ENCODE data around the gene KRTAP5-9. TPM values are rescaled to one million over a fixed set of nuclear protein-coding genes. Genes with fewer than 3 reads are reported as not detected.
"Not testable (repeated sequence)": the region's sequence is repeated elsewhere in the genome, so short reads cannot be mapped to it uniquely, and the experiment has no call there.

The KRTAP5-9 gene
- total RNA-seq, 2 experiments from 2014 or later, result not detected

GRCh38 chr11:71525938-71526495 is 22.2 kb upstream of the KRTAP5-9 start:
- Mint-ChIP-seq H3K27me3 (peaks cover 17% of the 10 kb centered on the region), H3K4me3 (no peak overlapping the region)
- DNase-seq, result no peak

DNA sequence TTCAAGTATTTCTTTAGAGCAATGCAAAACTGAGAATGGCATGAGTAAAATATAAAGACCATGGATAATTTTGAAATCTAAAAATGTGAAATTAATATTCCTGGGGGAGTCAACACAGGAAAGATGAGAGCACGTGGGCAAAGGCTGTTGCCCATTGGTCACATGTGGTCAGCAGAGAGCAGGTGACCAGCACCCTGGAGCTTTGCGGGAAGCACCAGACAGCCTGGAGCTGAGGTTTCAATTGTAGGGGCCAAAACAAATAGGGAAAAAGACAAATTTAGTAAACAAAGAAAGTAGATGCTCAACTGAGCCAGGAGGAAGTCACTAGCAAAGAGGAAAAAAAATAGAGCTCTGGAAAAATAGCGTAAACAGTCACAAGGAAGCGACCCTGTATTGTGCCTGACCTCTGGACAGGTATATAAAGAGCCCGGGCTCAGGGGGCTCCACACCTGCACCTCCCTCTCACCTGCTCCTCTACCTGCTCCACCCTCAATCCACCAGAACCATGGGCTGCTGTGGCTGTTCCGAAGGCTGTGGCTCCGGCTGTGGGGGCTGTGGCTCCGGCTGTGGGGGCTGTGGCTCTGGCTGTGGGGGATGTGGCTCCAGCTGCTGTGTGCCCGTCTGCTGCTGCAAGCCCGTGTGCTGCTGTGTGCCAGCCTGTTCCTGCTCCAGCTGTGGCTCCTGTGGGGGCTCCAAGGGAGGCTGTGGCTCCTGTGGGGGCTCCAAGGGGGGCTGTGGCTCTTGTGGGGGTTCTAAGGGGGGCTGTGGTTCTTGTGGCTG is 21.2 kb upstream of the KRTAP5-9 start, which contains the start of gene KRTAP5-7:
TSS of gene KRTAP5-7 (plus strand) at position 472 of the 780 bp plus-strand sequence. CDS start at position 506, 34 bp downstream.
- H3K9me3 Mint-ChIP-seq, DNase-seq, H3K4me3 Mint-ChIP-seq, H3K4me1 Mint-ChIP-seq, H3K27ac Mint-ChIP-seq, H3K36me3 Mint-ChIP-seq: not testable (repeated sequence)
- peaks cover 17% of the 10 kb centered on the region for H3K27me3 Mint-ChIP-seq

More at GRCh38 chr11:71525938-71526495, 22.2 kb upstream of the KRTAP5-9 start:
- Mint-ChIP-seq H3K4me1 (no peaks in the 10 kb centered on the region), H3K9me3 (peaks cover 3% of the 10 kb centered on the region), H3K27ac (no peak overlapping the region), H3K36me3 (peaks cover 1% of the 10 kb centered on the region)

- Mint-ChIP-seq H3K27ac (no peak overlapping the region), H3K27me3 (peaks cover 17% of the 10 kb centered on the region), H3K4me3 (no peak overlapping the region), H3K9me3 (peaks cover 3% of the 10 kb centered on the region), H3K4me1 (no peaks in the 10 kb centered on the region), H3K36me3 (peaks cover 1% of the 10 kb centered on the region)
- DNase-seq, result no peak
Measured at GRCh38 chr11:71527576-71528210, 20.5 kb upstream of the KRTAP5-9 start.

- H3K27me3 Mint-ChIP-seq, result peaks cover 20% of the 10 kb centered on the region
- H3K36me3 Mint-ChIP-seq, result no peaks in the 10 kb centered on the region
- no peak overlapping the region for H3K27ac Mint-ChIP-seq
- no peak for DNase-seq
- H3K4me1 Mint-ChIP-seq, result no peaks in the 10 kb centered on the region
- H3K4me3 Mint-ChIP-seq, result no peak overlapping the region
- no peaks in the 10 kb centered on the region for H3K9me3 Mint-ChIP-seq
Measured at GRCh38 chr11:71530602-71531001, 17.6 kb upstream of the KRTAP5-9 start.

GRCh38 chr11:71532036-71532610 is 16.1 kb upstream of the KRTAP5-9 start:
- no peaks in the 10 kb centered on the region for H3K4me1 Mint-ChIP-seq
- no peak overlapping the region for H3K4me3 Mint-ChIP-seq
- H3K36me3 Mint-ChIP-seq, result no peaks in the 10 kb centered on the region
- H3K27ac Mint-ChIP-seq, result no peak overlapping the region
- no peak for DNase-seq
- no peaks in the 10 kb centered on the region for H3K9me3 Mint-ChIP-seq
- H3K27me3 Mint-ChIP-seq, result peaks cover 17% of the 10 kb centered on the region

DNA sequence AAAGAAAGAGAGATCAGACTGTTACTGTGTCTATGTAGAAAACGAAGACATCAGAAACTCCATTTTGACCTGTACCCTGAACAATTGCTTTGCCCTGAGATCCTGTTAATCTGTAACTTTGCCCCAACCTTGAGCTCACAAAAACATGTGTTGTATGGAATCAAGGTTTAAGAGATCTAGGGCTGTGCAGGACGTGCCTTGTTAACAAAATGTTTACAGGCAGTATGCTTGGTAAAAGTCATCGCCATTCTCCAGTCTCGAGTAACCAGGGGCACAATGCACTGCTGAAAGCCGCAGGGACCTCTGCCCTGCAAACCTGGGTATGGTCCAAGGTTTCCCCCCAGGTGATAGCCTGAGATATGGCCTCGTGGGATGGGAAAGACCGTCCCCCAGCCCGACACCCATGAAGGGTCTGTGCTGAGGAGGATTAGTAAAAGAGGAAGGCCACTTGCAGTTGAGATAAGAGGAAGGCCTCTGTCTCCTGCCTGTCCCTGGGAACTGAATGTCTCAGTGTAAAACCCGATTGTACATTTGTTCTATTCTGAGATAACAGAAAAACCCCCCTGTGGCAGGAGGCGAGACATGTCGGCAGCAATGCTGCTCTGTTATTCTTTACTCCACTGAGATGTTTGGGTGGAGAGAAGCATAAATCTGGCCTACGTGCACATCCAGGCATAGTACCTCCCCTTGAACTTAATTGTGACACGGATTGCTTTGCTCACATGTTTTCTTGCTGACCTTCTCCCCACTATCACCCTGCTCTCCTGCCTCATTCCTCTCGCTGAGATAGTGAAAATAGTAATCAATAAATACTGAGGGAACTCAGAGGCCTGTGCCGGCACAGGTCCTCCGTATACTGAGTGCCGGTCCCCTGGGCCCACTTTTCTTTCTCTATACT is 13.3 kb upstream of the KRTAP5-9 start:
- not testable (repeated sequence) for H3K4me3 Mint-ChIP-seq, H3K27me3 Mint-ChIP-seq, H3K4me1 Mint-ChIP-seq, H3K27ac Mint-ChIP-seq, H3K9me3 Mint-ChIP-seq, H3K36me3 Mint-ChIP-seq, DNase-seq

- no peak for DNase-seq
- no peaks in the 10 kb centered on the region for H3K36me3 Mint-ChIP-seq
- peaks cover 4% of the 10 kb centered on the region for H3K27me3 Mint-ChIP-seq
- no peak overlapping the region for H3K4me3 Mint-ChIP-seq
- H3K9me3 Mint-ChIP-seq, result peaks cover 4% of the 10 kb centered on the region
- no peak overlapping the region for H3K27ac Mint-ChIP-seq
- no peaks in the 10 kb centered on the region for H3K4me1 Mint-ChIP-seq
Measured at GRCh38 chr11:71535825-71536224, 12.4 kb upstream of the KRTAP5-9 start.

DNA sequence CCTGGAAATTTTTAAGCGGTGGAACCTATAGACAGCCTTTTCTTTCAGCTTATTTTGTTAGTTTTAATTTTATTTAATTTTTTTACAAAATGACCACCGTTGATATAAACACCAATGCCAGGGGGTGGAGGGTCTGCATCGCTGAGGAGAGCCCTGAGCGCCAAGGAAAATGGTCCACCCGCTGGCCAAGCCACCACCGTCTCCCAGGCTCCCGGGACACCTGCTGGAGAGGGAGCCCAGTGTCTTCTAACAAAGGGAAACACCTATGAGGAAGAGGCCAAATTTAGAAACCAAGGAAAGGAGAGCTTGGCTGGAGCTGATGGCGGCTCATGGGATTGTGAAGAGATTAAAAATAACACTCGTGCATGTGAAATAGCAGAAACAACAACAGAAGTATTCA is 10.7 kb upstream of the KRTAP5-9 start:
- no peaks in the 10 kb centered on the region for H3K4me1 Mint-ChIP-seq
- no peak overlapping the region for H3K27ac Mint-ChIP-seq
- no peak overlapping the region for H3K4me3 Mint-ChIP-seq
- peaks cover 4% of the 10 kb centered on the region for H3K27me3 Mint-ChIP-seq
- peaks cover 9% of the 10 kb centered on the region for H3K9me3 Mint-ChIP-seq
- DNase-seq, result no peak
- peaks cover 2% of the 10 kb centered on the region for H3K36me3 Mint-ChIP-seq

GRCh38 chr11:71537977-71538665 is 10.1 kb upstream of the KRTAP5-9 start, which contains the start of gene KRTAP5-8:
Gene KRTAP5-8 (plus strand): TSS chr11:71538025. CDS start chr11:71538056, 31 bp downstream.
- H3K4me1 Mint-ChIP-seq, DNase-seq, H3K27ac Mint-ChIP-seq, H3K27me3 Mint-ChIP-seq, H3K4me3 Mint-ChIP-seq, H3K36me3 Mint-ChIP-seq, H3K9me3 Mint-ChIP-seq: not testable (repeated sequence)

- no peak overlapping the region for H3K27ac Mint-ChIP-seq
- H3K9me3 Mint-ChIP-seq, result peaks cover 9% of the 10 kb centered on the region
- peaks cover 9% of the 10 kb centered on the region for H3K4me1 Mint-ChIP-seq
- DNase-seq, result no peak
- peaks cover 4% of the 10 kb centered on the region for H3K27me3 Mint-ChIP-seq
- H3K4me3 Mint-ChIP-seq, result no peak overlapping the region
- peaks cover 2% of the 10 kb centered on the region for H3K36me3 Mint-ChIP-seq
Measured at GRCh38 chr11:71538666-71538990, 9.6 kb upstream of the KRTAP5-9 start.

DNA sequence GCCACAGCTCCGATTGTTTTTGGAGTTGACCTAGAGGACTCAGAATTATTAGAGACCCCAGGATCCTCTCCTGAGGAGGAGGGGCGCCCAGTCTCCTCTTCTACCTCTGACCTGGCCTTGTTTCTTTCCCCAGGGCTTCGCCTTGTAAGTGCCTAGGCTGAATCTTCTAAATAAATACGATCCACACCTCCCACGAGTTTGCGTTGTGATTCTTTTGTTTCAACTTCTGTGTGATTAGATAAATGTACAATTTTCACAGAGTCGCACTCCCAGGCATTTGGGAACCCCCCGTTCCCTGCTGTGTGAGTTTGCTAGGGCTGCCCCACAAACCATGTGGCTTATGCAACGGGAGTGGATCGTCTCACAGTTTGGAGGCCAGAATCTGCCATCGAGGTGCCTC is 9.2 kb upstream of the KRTAP5-9 start:
- H3K27ac Mint-ChIP-seq, result no peak overlapping the region
- DNase-seq, result no peak
- H3K9me3 Mint-ChIP-seq, result peaks cover 9% of the 10 kb centered on the region
- H3K4me3 Mint-ChIP-seq, result no peak overlapping the region
- H3K4me1 Mint-ChIP-seq, result peaks cover 13% of the 10 kb centered on the region
- peaks cover 2% of the 10 kb centered on the region for H3K36me3 Mint-ChIP-seq
- peaks cover 4% of the 10 kb centered on the region for H3K27me3 Mint-ChIP-seq

GRCh38 chr11:71539971-71540370 is 8.2 kb upstream of the KRTAP5-9 start:
- not testable (repeated sequence) for H3K9me3 Mint-ChIP-seq, H3K27ac Mint-ChIP-seq, H3K4me3 Mint-ChIP-seq, H3K27me3 Mint-ChIP-seq, DNase-seq, H3K36me3 Mint-ChIP-seq
- peaks cover 17% of the 10 kb centered on the region for H3K4me1 Mint-ChIP-seq

DNA sequence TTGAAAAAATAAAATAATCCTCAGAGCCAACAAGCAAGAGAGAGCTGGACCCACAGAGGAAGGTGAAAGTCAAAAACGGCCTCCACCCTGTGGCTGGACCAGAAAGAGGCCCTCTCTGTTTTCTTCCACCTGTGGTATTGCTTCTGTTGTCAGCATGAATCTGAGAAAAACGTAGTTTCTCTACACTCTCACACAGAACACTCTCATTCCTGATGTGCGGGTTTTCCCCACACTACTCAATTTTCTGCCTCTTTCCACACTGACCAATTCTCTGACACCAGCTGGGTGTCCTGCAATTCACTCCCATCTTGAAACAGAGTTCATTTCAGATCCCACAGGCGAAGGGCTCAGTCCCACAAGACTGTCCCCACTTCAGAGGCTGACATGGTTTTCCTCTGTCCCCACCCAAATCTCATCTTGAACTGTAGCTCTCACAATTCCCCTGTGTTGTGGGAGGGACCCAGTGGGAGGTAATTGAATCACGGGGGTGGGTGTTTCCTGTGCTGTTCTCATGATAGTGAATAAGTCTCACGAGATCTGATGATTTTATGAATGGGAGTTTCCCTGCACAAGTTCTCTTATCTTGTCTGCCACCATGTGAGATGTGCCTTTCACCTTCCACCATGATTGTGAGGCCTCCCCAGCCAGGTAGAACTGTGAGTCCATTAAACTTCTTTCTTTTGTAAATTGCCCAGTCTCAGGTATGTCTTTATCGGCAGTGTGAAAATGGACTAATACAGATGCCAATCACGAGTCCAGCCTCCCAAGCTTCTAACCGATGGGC is 7.5 kb upstream of the KRTAP5-9 start:
- H3K4me1 Mint-ChIP-seq, result peaks cover 17% of the 10 kb centered on the region
- not testable (repeated sequence) for H3K27ac Mint-ChIP-seq, H3K9me3 Mint-ChIP-seq, H3K4me3 Mint-ChIP-seq, H3K36me3 Mint-ChIP-seq, DNase-seq, H3K27me3 Mint-ChIP-seq
